ENCODE results near the gene KIF17. TPM values are rescaled to one million over a fixed set of nuclear protein-coding genes. Genes with fewer than 3 reads are reported as not detected.

KIF17 gene
- total RNA-seq, 1 experiment from 2014 or later, result 5.1 TPM

- no CpG with 5 or more reads among the region's 20 CpGs for WGBS (ENCODE audit: extremely low coverage, insufficient read length, low lambda C conversion rate)
Observed at GRCh38 chr1:20654104-20654690, 63.6 kb downstream of the KIF17 start.

More at GRCh38 chr1:20654104-20654690, 63.6 kb downstream of the KIF17 start:
- H3T11ph ChIP-seq (ENCODE audit: low read length), result no peak overlapping the region
- H3K4me1 ChIP-seq (ENCODE audit: insufficient read depth, low read length), result no peaks in the 10 kb centered on the region
- H3K23me2 ChIP-seq (ENCODE audit: insufficient read length, low read depth, low read length, poor library complexity, severe bottlenecking), result no peaks in the 10 kb centered on the region
- no peak overlapping the region for H3K18ac ChIP-seq (ENCODE audit: insufficient read length, low read depth, low read length)
- no peaks in the 10 kb centered on the region for H3K27me3 ChIP-seq (ENCODE audit: insufficient read depth, low read length)
- H4K20me1 ChIP-seq (ENCODE audit: control insufficient read depth, insufficient read depth, insufficient read length), result no peaks in the 10 kb centered on the region
- H3K36me3 Mint-ChIP-seq (ENCODE audit: insufficient read depth in 1 of 3, low read depth in 3 of 3), result peaks cover 50 to 87% (median 85%) of the 10 kb centered on the region in 3 experiments; a peak in 6 of 7 replicates
- H3K9me3 Mint-ChIP-seq, result no peaks in the 10 kb centered on the region
- H3K4me1 Mint-ChIP-seq, result peaks cover 0 to under 1% of the 10 kb centered on the region in 2 experiments; a peak in 1 of 4 replicates
- H3K4me2 ChIP-seq (ENCODE audit: insufficient read depth, insufficient read length, low read length), result no peak overlapping the region
- peaks cover 1% of the 10 kb centered on the region; the same call in 1 of the 2 replicates for H3K79me2 ChIP-seq (ENCODE audit: insufficient read depth, low read length)
- no peak overlapping the region for H2BK5ac ChIP-seq (ENCODE audit: insufficient read length, low read length)
- peak; percentile 60 for DNase-seq
- H3K27me3 Mint-ChIP-seq (ENCODE audit: low read depth), result no peaks in the 10 kb centered on the region
- no peak overlapping the region for H3K27ac Mint-ChIP-seq
- no peak overlapping the region for H3K4ac ChIP-seq (ENCODE audit: low read depth, low read length)
- H2BK120ac ChIP-seq (ENCODE audit: low read depth, low read length, poor library complexity, severe bottlenecking), result no peak overlapping the region
- H3K27ac ChIP-seq (ENCODE audit: insufficient read length, low read depth, low read length), result no peak overlapping the region
- no peak overlapping the region for H2BK15ac ChIP-seq (ENCODE audit: low read depth, low read length)
- H2BK12ac ChIP-seq (ENCODE audit: insufficient read length, low read depth, low read length), result no peak overlapping the region
- no peak overlapping the region for H3K14ac ChIP-seq (ENCODE audit: insufficient read depth, low read length)
- no peak overlapping the region for H4K8ac ChIP-seq (replicated peaks; ENCODE audit: insufficient read length, low read depth, low read length)
- no peak overlapping the region for H4K91ac ChIP-seq (ENCODE audit: insufficient read length, low read depth, low read length)
- no peak overlapping the region for H3K56ac ChIP-seq (ENCODE audit: insufficient read length, low read depth, low read length)
- peaks cover 3% of the 10 kb centered on the region for H3K79me1 ChIP-seq (ENCODE audit: insufficient read depth, low read depth, low read length, poor library complexity, severe bottlenecking)
- no peak overlapping the region for H2BK20ac ChIP-seq (ENCODE audit: low read depth, low read length, poor library complexity, severe bottlenecking)
- no peak overlapping the region for H2AFZ ChIP-seq (ENCODE audit: low read length)
- peak; percentile 50 for TF ChIP-seq CTCF (conservative IDR thresholded peaks at IDR 0.05)
- H2AK5ac ChIP-seq (ENCODE audit: insufficient read length, low read length), result no peak overlapping the region
- no peak overlapping the region for H3K9ac ChIP-seq (ENCODE audit: extremely low read depth, insufficient read length, low read length)
- no peak overlapping the region for H3K23ac ChIP-seq (ENCODE audit: insufficient read length, low read depth, low read length)
- H3K4me3 Mint-ChIP-seq, result no peak overlapping the region; a peak in 1 of 5 replicates
- H3K9me3 ChIP-seq (ENCODE audit: control insufficient read depth, low read depth, low read length), result no peaks in the 10 kb centered on the region
- H4K5ac ChIP-seq (ENCODE audit: insufficient read length, low read depth, low read length), result no peak overlapping the region

Data from H9 (cell line).